Measurements from ENCODE around the gene COBL.

The COBL gene

GRCh38 chr7:51118628-51119027 is 198.0 kb downstream of the COBL start:
- no peaks in the 10 kb centered on the region for H3K27me3 Mint-ChIP-seq
- peaks cover 1% of the 10 kb centered on the region for H3K36me3 Mint-ChIP-seq
- H3K9me3 Mint-ChIP-seq: peaks cover 6% of the 10 kb centered on the region
- peaks cover 22% of the 10 kb centered on the region for H3K4me1 Mint-ChIP-seq
- no peak overlapping the region for H3K27ac Mint-ChIP-seq
- H3K4me3 Mint-ChIP-seq: no peak overlapping the region

DNA sequence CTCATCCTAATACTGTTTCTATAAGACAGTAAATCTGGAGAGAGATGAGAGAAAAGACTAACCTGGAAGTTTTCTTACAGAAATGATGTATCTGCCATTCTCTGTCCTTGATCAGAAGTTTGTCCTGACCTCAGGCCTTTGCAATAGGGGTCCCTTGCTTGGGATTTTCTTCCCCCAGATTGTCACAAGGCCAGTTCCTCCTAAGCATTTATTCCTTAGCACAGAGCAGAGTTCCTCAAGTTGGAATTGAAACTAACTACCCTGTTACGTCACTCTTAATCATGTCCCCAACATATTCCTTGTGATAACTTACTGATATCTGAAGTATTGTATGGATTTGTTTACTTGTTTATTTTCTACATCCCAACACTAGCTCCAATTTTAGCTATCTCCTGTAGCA is 202.1 kb downstream of the COBL start:
- H3K27me3 Mint-ChIP-seq: no peaks in the 10 kb centered on the region
- H3K36me3 Mint-ChIP-seq: peaks cover 1% of the 10 kb centered on the region
- peaks cover 6% of the 10 kb centered on the region for H3K9me3 Mint-ChIP-seq
- no peaks in the 10 kb centered on the region for H3K4me1 Mint-ChIP-seq
- H3K27ac Mint-ChIP-seq: no peak overlapping the region
- no peak overlapping the region for H3K4me3 Mint-ChIP-seq

DNA sequence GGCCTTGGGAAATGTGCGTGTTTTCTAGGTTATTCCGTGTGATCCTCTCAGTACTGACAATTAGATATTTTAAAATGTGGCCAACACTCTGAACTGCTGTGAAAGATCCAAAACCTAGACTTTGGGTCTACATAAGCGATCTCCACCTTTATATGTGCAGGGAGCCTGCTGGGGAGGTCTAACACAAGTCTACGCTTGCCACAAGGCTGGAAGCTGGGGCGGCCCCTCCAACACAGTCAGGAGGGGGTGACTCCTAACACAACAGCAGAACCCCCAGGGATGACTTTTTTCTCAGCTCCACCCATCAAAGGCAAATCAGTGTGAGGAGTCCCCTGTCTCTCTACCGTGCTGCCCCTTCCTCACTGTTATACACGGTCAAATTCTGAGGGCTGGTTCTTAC is 202.6 kb downstream of the COBL start:
- H3K36me3 Mint-ChIP-seq: peaks cover 1% of the 10 kb centered on the region
- H3K4me3 Mint-ChIP-seq: no peak overlapping the region

DNA sequence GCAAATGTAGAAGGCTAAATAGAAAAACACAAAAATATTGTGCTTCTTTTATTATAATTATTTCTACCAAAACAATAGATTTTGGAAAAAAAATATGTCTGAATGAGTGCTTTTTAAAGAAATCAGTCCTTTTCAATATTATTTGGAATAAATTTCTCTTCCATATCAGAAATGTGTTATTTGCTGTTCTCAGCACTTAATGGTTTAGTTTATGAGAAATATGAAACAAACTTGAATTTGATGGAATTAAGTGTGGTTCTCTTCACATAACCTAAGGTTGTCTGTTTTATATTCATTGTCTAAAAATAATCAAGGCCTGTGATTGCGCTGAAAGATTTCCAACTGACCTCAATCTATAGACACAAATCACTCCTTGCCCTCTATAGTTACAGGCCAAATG is 203.0 kb downstream of the COBL start:
- Mint-ChIP-seq H3K27ac (no peak overlapping the region), H3K4me3 (no peak overlapping the region), H3K36me3 (peaks cover 1% of the 10 kb centered on the region), H3K9me3 (peaks cover 6% of the 10 kb centered on the region), H3K4me1 (no peaks in the 10 kb centered on the region), H3K27me3 (no peaks in the 10 kb centered on the region)

More for the DNA sequence above, 202.6 kb downstream of the COBL start:
- peaks cover 6% of the 10 kb centered on the region for H3K9me3 Mint-ChIP-seq
- no peak overlapping the region for H3K27ac Mint-ChIP-seq
- no peaks in the 10 kb centered on the region for H3K27me3 Mint-ChIP-seq
- H3K4me1 Mint-ChIP-seq: no peaks in the 10 kb centered on the region

DNA sequence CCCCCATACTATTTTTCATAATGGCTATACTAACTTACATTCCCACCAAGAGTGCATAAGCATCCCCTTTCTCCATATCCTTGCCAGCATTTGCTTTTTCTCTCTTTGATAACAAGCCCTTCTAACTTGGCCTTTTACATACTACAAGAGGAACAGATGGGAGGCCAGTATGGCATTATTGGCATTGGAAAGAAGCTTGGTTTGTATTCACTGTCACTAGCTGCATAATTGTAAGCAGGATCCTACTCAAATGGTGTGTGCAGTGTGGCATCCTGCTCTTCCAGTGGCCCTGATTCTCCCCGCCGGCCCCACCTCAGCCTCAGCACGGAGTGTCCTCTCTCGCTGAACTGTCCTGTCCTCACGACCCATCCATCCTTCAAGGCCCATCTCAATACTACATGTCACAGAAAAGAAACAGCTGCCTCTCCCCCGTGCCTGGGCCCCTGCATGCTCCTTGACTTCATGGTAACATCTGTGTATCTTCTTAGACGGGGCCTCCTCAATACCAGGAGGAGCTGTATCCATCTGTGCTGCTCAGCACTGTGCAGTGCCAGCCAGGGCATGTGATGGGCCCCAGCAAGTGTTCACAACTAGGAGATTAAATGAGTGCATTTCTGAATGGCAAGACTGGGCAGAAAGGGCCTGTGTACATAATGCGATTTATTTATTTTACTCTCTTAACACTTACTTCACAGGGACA is 205.2 kb downstream of the COBL start:
- H3K36me3 Mint-ChIP-seq: peaks cover 1% of the 10 kb centered on the region

DNA sequence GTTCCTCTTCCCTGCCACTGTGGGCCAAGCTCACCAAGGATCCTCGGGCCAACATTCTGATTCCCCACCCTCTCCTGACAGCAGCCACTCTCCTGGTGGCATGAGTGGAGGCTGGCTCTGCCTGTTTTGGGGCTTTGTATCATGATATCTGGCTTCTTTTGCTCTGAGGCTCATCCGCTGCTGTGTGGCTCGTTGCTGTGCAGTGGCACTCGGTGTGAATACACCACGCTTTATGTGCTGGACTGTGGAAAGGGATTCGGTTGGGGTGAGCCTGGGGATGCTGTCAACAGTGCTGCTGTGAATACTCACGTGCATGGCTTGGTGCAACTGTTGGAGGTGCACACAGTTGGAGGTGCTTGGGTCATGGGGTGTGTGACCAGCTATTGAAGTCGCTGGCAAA is 208.5 kb downstream of the COBL start:
- Mint-ChIP-seq H3K27ac (no peak overlapping the region), H3K36me3 (no peaks in the 10 kb centered on the region), H3K9me3 (no peaks in the 10 kb centered on the region), H3K4me1 (no peaks in the 10 kb centered on the region), H3K4me3 (no peak overlapping the region), H3K27me3 (no peaks in the 10 kb centered on the region)

More for the DNA sequence above, 205.2 kb downstream of the COBL start:
- H3K27ac Mint-ChIP-seq: no peak overlapping the region
- no peaks in the 10 kb centered on the region for H3K27me3 Mint-ChIP-seq
- peaks cover 6% of the 10 kb centered on the region for H3K9me3 Mint-ChIP-seq
- no peak overlapping the region for H3K4me3 Mint-ChIP-seq
- no peaks in the 10 kb centered on the region for H3K4me1 Mint-ChIP-seq

- H3K4me1 Mint-ChIP-seq: no peaks in the 10 kb centered on the region
- H3K9me3 Mint-ChIP-seq: no peaks in the 10 kb centered on the region
- H3K27ac Mint-ChIP-seq: no peak overlapping the region
- H3K4me3 Mint-ChIP-seq: no peak overlapping the region
- H3K36me3 Mint-ChIP-seq: no peaks in the 10 kb centered on the region
- peaks cover 4% of the 10 kb centered on the region for H3K27me3 Mint-ChIP-seq
These were observed 212.3 kb downstream of the COBL start for GRCh38 chr7:51104278-51104677.

- no peaks in the 10 kb centered on the region for H3K36me3 Mint-ChIP-seq
- H3K4me1 Mint-ChIP-seq: no peaks in the 10 kb centered on the region
- H3K4me3 Mint-ChIP-seq: no peak overlapping the region
- peaks cover 4% of the 10 kb centered on the region for H3K27me3 Mint-ChIP-seq
- H3K9me3 Mint-ChIP-seq: no peaks in the 10 kb centered on the region
- no peak overlapping the region for H3K27ac Mint-ChIP-seq
These were observed 212.9 kb downstream of the COBL start for GRCh38 chr7:51103718-51104117.

GRCh38 chr7:51102828-51103227 is 213.8 kb downstream of the COBL start:
- H3K9me3 Mint-ChIP-seq: no peaks in the 10 kb centered on the region
- H3K4me1 Mint-ChIP-seq: no peaks in the 10 kb centered on the region
- H3K36me3 Mint-ChIP-seq: no peaks in the 10 kb centered on the region
- no peak overlapping the region for H3K4me3 Mint-ChIP-seq
- peaks cover 4% of the 10 kb centered on the region for H3K27me3 Mint-ChIP-seq
- no peak overlapping the region for H3K27ac Mint-ChIP-seq

DNA sequence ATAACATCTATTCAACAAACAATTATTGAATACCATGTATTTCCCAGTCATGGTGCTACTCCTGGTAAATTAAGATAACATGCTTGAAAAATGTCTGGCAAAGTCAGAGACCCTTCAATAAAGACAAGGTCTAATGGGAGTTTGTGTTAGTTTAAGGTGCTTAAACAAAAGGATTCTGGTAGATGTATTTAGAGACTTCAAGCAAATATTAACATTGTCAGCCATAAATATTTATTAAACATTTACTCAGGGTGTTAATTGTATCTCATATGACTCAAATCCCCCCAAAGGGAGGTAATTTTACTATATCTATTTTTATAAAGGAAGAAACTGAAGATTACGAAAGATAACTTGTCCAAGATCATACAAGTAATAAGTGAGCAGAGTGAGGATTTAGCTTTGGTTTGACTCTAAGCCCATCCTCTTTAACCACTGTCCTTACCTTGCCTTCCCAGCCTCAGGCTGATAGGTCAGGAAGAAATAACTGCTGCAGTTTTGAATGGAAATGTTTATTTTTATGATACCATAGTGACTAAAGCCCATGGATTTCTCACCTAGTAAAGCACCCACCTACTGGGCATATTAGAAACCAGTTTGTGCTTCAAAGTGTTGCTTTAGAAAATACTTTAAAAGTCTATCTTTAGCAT is 215.4 kb downstream of the COBL start:
- peaks cover 4% of the 10 kb centered on the region for H3K27me3 Mint-ChIP-seq
- no peaks in the 10 kb centered on the region for H3K9me3 Mint-ChIP-seq
- no peaks in the 10 kb centered on the region for H3K36me3 Mint-ChIP-seq
- H3K4me3 Mint-ChIP-seq: no peak overlapping the region
- H3K4me1 Mint-ChIP-seq: no peaks in the 10 kb centered on the region
- H3K27ac Mint-ChIP-seq: no peak overlapping the region

GRCh38 chr7:51090411-51090810 is 226.2 kb downstream of the COBL start:
- Mint-ChIP-seq H3K4me1 (no peaks in the 10 kb centered on the region), H3K4me3 (no peak overlapping the region), H3K27ac (no peak overlapping the region), H3K36me3 (peaks cover 3% of the 10 kb centered on the region), H3K27me3 (peaks cover 6% of the 10 kb centered on the region), H3K9me3 (peaks cover 15% of the 10 kb centered on the region)

GRCh38 chr7:51085034-51085692 is 231.4 kb downstream of the COBL start:
- no peak overlapping the region for H3K27ac Mint-ChIP-seq
- no peaks in the 10 kb centered on the region for H3K36me3 Mint-ChIP-seq
- no peaks in the 10 kb centered on the region for H3K4me1 Mint-ChIP-seq
- H3K27me3 Mint-ChIP-seq: no peaks in the 10 kb centered on the region
- H3K4me3 Mint-ChIP-seq: no peak overlapping the region
- no peaks in the 10 kb centered on the region for H3K9me3 Mint-ChIP-seq

DNA sequence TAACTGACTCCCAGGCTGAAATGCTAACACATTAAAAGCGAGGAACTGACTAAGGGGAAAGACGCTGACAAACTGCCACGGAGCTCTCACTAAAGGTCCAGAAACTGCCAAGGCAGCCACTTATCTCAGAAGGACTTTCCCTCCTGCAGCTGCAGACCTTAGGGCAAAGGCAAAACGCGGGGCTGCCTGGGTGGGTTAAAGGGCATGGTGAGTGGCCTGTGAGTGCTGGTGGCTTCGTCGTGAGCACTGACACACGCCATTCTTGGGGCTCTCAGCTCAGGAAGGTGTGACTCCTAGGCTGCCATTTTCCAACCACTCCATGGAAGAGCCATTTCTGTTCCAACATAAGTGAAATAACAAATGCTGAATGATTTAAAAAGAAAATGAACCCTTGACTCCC is 232.5 kb downstream of the COBL start:
- H3K4me1 Mint-ChIP-seq: no peaks in the 10 kb centered on the region
- H3K27ac Mint-ChIP-seq: no peak overlapping the region
- no peaks in the 10 kb centered on the region for H3K27me3 Mint-ChIP-seq
- no peaks in the 10 kb centered on the region for H3K9me3 Mint-ChIP-seq
- no peaks in the 10 kb centered on the region for H3K36me3 Mint-ChIP-seq
- H3K4me3 Mint-ChIP-seq: no peak overlapping the region

DNA sequence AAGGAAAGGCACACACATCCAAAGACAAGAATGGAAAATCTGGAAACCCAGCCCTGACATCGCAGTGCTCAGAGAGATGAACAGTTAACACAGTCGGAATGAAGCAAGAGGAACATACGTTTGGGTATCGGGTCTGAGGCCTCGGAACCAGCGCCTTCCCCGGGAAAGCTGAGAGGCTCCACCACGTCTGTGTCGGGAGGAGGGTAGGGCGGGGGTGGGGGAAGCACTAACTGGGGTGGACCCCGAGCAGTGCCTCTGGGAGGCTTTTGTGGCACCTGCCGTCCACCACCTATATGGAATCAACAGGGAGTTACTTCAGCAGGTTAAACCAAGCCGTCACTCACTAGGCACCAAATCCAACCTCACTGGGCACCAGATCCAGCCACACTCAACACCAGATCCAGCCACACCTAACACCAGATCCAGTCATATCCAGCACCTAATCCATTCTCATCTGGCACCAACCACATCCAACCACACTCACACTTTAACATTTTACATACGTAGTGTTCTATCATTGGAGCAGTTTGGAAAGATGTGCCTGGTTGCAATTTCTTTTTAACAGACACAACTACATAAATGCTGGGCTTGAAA is 233.6 kb downstream of the COBL start:
- H3K9me3 Mint-ChIP-seq: no peaks in the 10 kb centered on the region
- no peaks in the 10 kb centered on the region for H3K4me1 Mint-ChIP-seq
- no peaks in the 10 kb centered on the region for H3K27me3 Mint-ChIP-seq
- no peaks in the 10 kb centered on the region for H3K36me3 Mint-ChIP-seq
- no peak overlapping the region for H3K4me3 Mint-ChIP-seq
- H3K27ac Mint-ChIP-seq: no peak overlapping the region

DNA sequence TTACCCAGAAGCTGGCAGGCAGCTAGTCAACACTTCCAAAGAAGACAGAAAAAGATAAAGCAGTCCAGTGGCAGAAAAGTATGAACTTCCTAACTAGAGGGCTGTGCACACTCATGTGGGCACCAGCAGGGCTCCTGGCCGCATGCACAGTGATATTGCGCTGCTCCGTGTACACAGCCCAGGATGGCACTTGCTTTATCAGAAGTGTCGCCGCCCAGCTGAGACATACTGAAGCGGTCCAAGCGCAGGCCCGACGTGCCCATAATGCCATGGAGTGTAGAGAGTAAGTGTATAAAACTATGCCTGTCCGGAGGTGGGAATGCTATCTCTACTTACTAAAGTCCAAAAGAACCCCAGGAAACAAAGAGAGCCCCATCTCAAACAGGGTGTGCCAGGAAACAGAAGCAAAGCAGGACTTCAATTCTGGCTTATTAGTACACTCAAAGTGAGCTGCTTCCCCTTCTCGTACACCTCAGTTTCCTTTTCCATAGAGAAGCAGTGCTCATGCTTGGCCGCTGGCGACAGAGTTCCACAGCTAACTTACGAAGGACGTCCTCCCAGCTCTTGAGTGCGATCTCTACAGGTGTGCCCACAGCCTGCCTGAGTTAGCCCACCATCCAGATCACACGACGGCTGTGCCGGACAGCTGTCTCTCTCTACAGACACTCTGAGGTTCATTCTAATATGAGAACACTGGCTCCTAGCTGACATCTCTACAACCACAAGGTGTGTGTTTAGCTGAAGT is 234.3 kb downstream of the COBL start:
- no peak overlapping the region for H3K4me3 Mint-ChIP-seq
- no peaks in the 10 kb centered on the region for H3K36me3 Mint-ChIP-seq
- H3K9me3 Mint-ChIP-seq: no peaks in the 10 kb centered on the region
- no peaks in the 10 kb centered on the region for H3K27me3 Mint-ChIP-seq
- H3K27ac Mint-ChIP-seq: no peak overlapping the region
- no peaks in the 10 kb centered on the region for H3K4me1 Mint-ChIP-seq

Measured in activated naive CD4-positive, alpha-beta T cell treated with anti-CD3 and anti-CD28 coated beads, Interleukin-2, amount 50 U/mL, for 24 hours (primary cell).